ENCODE measurements around the gene ASB2. TPM values are rescaled to one million over a fixed set of nuclear protein-coding genes. Genes with fewer than 3 reads are reported as not detected.

ASB2 gene
- polyA plus RNA-seq, 3 donors = 0.25 to 2.5 (median 1.4) TPM

DNA sequence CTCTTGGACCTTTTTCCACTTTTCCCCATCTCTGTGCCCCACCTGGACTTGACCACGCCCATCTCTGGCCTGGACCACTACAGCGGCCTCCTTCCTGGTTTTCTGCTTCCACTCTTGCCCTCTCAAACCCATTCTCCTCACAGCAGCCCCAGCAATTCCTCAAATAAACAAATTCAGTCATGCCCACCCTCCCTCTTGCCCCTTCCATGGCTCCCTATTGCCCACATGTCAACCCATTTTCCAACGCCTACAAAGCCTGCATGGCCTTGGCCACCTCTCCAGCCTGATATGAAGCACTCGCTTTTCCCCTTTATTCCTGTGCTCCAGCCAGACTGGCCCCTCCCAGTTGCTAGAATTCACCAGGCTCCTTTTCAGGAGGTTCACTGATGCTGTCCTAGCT lies 43.9 kb upstream of the ASB2 start:
- Histone ChIP-seq H2AFZ (ENCODE audit: insufficient read depth, low read depth, low read length, poor library complexity, severe bottlenecking) (no peak overlapping the region), H3K9me3 (replicated peaks in 1 of 2; ENCODE audit: control insufficient read depth in 1 of 2, insufficient read depth in 1 of 2, low read length in 2 of 2) (no peaks in the 10 kb centered on the region), H3K4me3 (replicated peaks in 1 of 3; ENCODE audit: low read depth in 2 of 3, low read length in 3 of 3) (no peak overlapping the region), H3K4me1 (ENCODE audit: control insufficient read depth in 1 of 2, insufficient read depth in 2 of 2, low read length in 2 of 2) (no peaks in the 10 kb centered on the region), H3K27ac (ENCODE audit: low read depth in 1 of 2, low read length in 2 of 2) (no peak overlapping the region), H3K36me3 (replicated peaks in 1 of 2; ENCODE audit: control insufficient read depth in 1 of 2, insufficient read depth in 2 of 2, low read length in 2 of 2) (no peaks in the 10 kb centered on the region), H3K79me2 (ENCODE audit: insufficient read depth, low read length) (no peaks in the 10 kb centered on the region), H3K4me2 (replicated peaks; ENCODE audit: extremely low read depth, low read length, poor library complexity, severe bottlenecking) (no peak overlapping the region), H4K20me1 (ENCODE audit: insufficient read depth, low read length) (no peaks in the 10 kb centered on the region), H3K9ac (ENCODE audit: insufficient read depth, low read length, poor library complexity, severe bottlenecking) (no peak overlapping the region), H3K27me3 (ENCODE audit: control insufficient read depth in 2 of 2, insufficient read depth in 2 of 2, low read length in 2 of 2) (no peaks in the 10 kb centered on the region)
- no peak overlapping the region for H3K27ac Mint-ChIP-seq
- intact Hi-C loops (cut with micrococcal nuclease) = no loop called here
- 94% methylated on average over 4 of the region's 4 CpGs for WGBS (ENCODE audit: insufficient coverage)
- peaks cover 2 to 10% (median 3%) of the 10 kb centered on the region in 3 donors for H3K27me3 Mint-ChIP-seq (ENCODE audit: low read depth in 3 of 3)
- TF ChIP-seq, protein P1, sequence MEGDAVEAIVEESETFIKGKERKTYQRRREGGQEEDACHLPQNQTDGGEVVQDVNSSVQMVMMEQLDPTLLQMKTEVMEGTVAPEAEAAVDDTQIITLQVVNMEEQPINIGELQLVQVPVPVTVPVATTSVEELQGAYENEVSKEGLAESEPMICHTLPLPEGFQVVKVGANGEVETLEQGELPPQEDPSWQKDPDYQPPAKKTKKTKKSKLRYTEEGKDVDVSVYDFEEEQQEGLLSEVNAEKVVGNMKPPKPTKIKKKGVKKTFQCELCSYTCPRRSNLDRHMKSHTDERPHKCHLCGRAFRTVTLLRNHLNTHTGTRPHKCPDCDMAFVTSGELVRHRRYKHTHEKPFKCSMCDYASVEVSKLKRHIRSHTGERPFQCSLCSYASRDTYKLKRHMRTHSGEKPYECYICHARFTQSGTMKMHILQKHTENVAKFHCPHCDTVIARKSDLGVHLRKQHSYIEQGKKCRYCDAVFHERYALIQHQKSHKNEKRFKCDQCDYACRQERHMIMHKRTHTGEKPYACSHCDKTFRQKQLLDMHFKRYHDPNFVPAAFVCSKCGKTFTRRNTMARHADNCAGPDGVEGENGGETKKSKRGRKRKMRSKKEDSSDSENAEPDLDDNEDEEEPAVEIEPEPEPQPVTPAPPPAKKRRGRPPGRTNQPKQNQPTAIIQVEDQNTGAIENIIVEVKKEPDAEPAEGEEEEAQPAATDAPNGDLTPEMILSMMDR (IDR thresholded peaks at IDR 0.05) = no peak
- H3K4me3 Mint-ChIP-seq = no peak overlapping the region
- no peak for DNase-seq
- H3K9me3 Mint-ChIP-seq = no peaks in the 10 kb centered on the region
- no peaks in the 10 kb centered on the region for H3K36me3 Mint-ChIP-seq
- H3K4me1 Mint-ChIP-seq = peaks cover 9% of the 10 kb centered on the region

DNA sequence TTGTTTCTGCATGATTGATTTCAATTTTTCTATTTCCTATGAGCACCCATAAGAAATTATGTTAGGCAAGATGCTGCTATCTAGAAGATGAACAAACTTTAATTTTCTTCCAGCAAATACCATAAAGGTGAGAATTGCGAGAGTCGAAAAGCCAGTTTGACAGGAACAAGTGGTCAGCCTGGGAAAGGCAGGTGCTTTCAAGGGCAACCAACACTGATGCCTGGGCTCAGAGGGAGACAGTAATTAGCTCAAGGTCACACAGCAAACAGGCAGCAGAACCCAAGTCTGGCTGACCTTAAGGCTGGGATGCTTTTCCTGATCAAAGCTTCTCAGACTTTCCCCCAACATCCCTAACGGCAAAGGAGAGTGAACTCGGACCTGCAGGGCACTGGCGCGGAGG lies 43.0 kb upstream of the ASB2 start:
- Histone ChIP-seq H3K4me3 (replicated peaks in 1 of 3; ENCODE audit: low read depth in 2 of 3, low read length in 3 of 3) (no peak overlapping the region), H3K27ac (ENCODE audit: low read depth in 1 of 2, low read length in 2 of 2) (no peak overlapping the region), H3K27me3 (ENCODE audit: control insufficient read depth in 2 of 2, insufficient read depth in 2 of 2, low read length in 2 of 2) (no peaks in the 10 kb centered on the region), H4K20me1 (ENCODE audit: insufficient read depth, low read length) (no peaks in the 10 kb centered on the region), H3K79me2 (ENCODE audit: insufficient read depth, low read length) (no peaks in the 10 kb centered on the region), H3K9me3 (replicated peaks in 1 of 2; ENCODE audit: control insufficient read depth in 1 of 2, insufficient read depth in 1 of 2, low read length in 2 of 2) (no peaks in the 10 kb centered on the region), H2AFZ (ENCODE audit: insufficient read depth, low read depth, low read length, poor library complexity, severe bottlenecking) (no peak overlapping the region), H3K4me1 (ENCODE audit: control insufficient read depth in 1 of 2, insufficient read depth in 2 of 2, low read length in 2 of 2) (no peaks in the 10 kb centered on the region), H3K4me2 (replicated peaks; ENCODE audit: extremely low read depth, low read length, poor library complexity, severe bottlenecking) (no peak overlapping the region), H3K36me3 (replicated peaks in 1 of 2; ENCODE audit: control insufficient read depth in 1 of 2, insufficient read depth in 2 of 2, low read length in 2 of 2) (no peaks in the 10 kb centered on the region), H3K9ac (ENCODE audit: insufficient read depth, low read length, poor library complexity, severe bottlenecking) (no peak overlapping the region)
- TF ChIP-seq, protein P1 (IDR thresholded peaks at IDR 0.05) = no peak
- DNase-seq = no peak
- intact Hi-C loops (cut with micrococcal nuclease) = no loop called here
- H3K9me3 Mint-ChIP-seq = no peaks in the 10 kb centered on the region
- 100% methylated on average over 1 of the region's 6 CpGs for WGBS (ENCODE audit: insufficient coverage)
- H3K27me3 Mint-ChIP-seq (ENCODE audit: low read depth in 3 of 3) = peaks cover 2 to 5% (median 3%) of the 10 kb centered on the region in 3 donors
- H3K4me1 Mint-ChIP-seq = peaks cover 9% of the 10 kb centered on the region
- H3K36me3 Mint-ChIP-seq = no peaks in the 10 kb centered on the region
- H3K4me3 Mint-ChIP-seq = no peak overlapping the region
- no peak overlapping the region for H3K27ac Mint-ChIP-seq
